HEK293 (cell line): ENCODE measurements around the gene SPECC1L.

Source experiments
- CTCF ChIA-PET: fragments of 350-600 bp; formaldehyde crosslinking; extraction: SDS; loops from one replicate; lab custom pipeline; 2021; ENCODE audit warnings: antibody characterized with exemption; lab: Yijun Ruan, JAX
- POLR2A ChIA-PET: fragments of 300-600 bp; formaldehyde crosslinking; extraction: SDS; loops from one replicate; lab custom pipeline; 2020; ENCODE audit warnings: antibody characterized with exemption, inconsistent platforms; lab: Yijun Ruan, JAX
- H3K27ac ChIP-seq: fragments of 200-500 bp; sonication (Bioruptor generic); 2 replicates; pipeline ENCODE4 v1.5.1; 2014; ENCODE audit warnings: low read depth, low read length, control low read depth, inconsistent platforms; ENCODE audit errors: extremely low read depth
- H3K36me3 ChIP-seq, 2 experiments: fragments of 200-500 bp in 1 of 2; sonication (Bioruptor generic) in 1 of 2; 1 replicate in 1 of 2; 2 replicates in 1 of 2; pipeline ENCODE4 v1.5.1; 2014 to 2017; ENCODE audit warnings: inconsistent platforms in 2 of 2, low read length in 2 of 2; ENCODE audit not compliant: control insufficient read depth in 2 of 2, insufficient read depth in 1 of 2
- H3K4me1 ChIP-seq: fragments of 200-500 bp; sonication (Bioruptor generic); 2 replicates; pipeline ENCODE4 v1.5.1; 2014; ENCODE audit warnings: mild to moderate bottlenecking, low read length, inconsistent platforms; ENCODE audit not compliant: control insufficient read depth, insufficient read depth
- H3K4me3 ChIP-seq: 2 replicates; pipeline ENCODE4 v1.5.1; 2011; ENCODE audit warnings: low read depth, mild to moderate bottlenecking, control low read depth, low read length, moderate library complexity
- H3K9me3 ChIP-seq: fragments of 200-500 bp; sonication (Bioruptor generic); 2 replicates; pipeline ENCODE4 v1.5.1; 2014; ENCODE audit warnings: low read depth, low read length, inconsistent platforms; ENCODE audit not compliant: control insufficient read depth, insufficient read depth
- KLF7 ChIP-seq: fragments of 450-650 bp; formaldehyde crosslinking; IDR thresholded peaks from 2 replicates; pipeline ENCODE4 v1.5.1; 2016; ENCODE audit warnings: missing biosample characterization, missing genetic modification characterization, borderline replicate concordance
- MEIS1 ChIP-seq: sonication (generic); formaldehyde crosslinking; IDR thresholded peaks from 2 replicates; pipeline ENCODE4 v1.8.1; 2022; ENCODE audit warnings: missing genetic modification reagents, mild to moderate bottlenecking, borderline replicate concordance
- SALL2 ChIP-seq: fragments of 450-650 bp; formaldehyde crosslinking; IDR thresholded peaks from 2 replicates; pipeline ENCODE4 v1.5.0; 2017; ENCODE audit warnings: missing biosample characterization, mild to moderate bottlenecking, missing genetic modification characterization, borderline replicate concordance
- ZBTB1 ChIP-seq: fragments of 450-650 bp; formaldehyde crosslinking; IDR thresholded peaks from 2 replicates; pipeline ENCODE4 v1.5.1; 2016; ENCODE audit warnings: missing biosample characterization, missing genetic modification characterization
- ZBTB26 ChIP-seq: fragments of 450-650 bp; formaldehyde crosslinking; optimal IDR thresholded peaks from 2 replicates; pipeline ENCODE3; 2016; ENCODE audit warnings: missing biosample characterization, mild to moderate bottlenecking, missing genetic modification characterization
- ZBTB8A ChIP-seq: fragments of 450-650 bp; formaldehyde crosslinking; IDR thresholded peaks from 2 replicates; pipeline ENCODE4 v1.5.1; 2016; ENCODE audit warnings: missing biosample characterization, missing genetic modification characterization
- ZFHX2 ChIP-seq: fragments of 450-650 bp; formaldehyde crosslinking; conservative IDR thresholded peaks from 2 replicates; pipeline ENCODE4 v1.5.1; 2016; ENCODE audit warnings: missing biosample characterization, missing genetic modification characterization
- ZNF202 ChIP-seq: fragments of 450-650 bp; formaldehyde crosslinking; IDR thresholded peaks from 2 replicates; pipeline ENCODE4 v1.5.1; 2016; ENCODE audit warnings: missing biosample characterization, missing genetic modification characterization, borderline replicate concordance
- ZNF266 ChIP-seq: fragments of 450-650 bp; formaldehyde crosslinking; IDR thresholded peaks from 2 replicates; pipeline ENCODE4 v1.5.1; 2016; ENCODE audit warnings: missing biosample characterization, missing genetic modification characterization, low read depth
- ZNF324 ChIP-seq: fragments of 450-650 bp; formaldehyde crosslinking; IDR thresholded peaks from 2 replicates; pipeline ENCODE4 v1.5.1; 2016; ENCODE audit warnings: missing biosample characterization, missing genetic modification characterization
- ZNF433 ChIP-seq: fragments of 450-650 bp; formaldehyde crosslinking; IDR thresholded peaks from 2 replicates; pipeline ENCODE4 v1.5.1; 2016; ENCODE audit warnings: missing biosample characterization, missing genetic modification characterization, low read depth
- ZNF560 ChIP-seq: fragments of 450-650 bp; formaldehyde crosslinking; IDR thresholded peaks from 2 replicates; pipeline ENCODE4 v1.5.1; 2017; ENCODE audit warnings: missing biosample characterization, missing genetic modification characterization, borderline replicate concordance
- ZNF600 ChIP-seq: fragments of 450-650 bp; formaldehyde crosslinking; IDR thresholded peaks from 2 replicates; pipeline ENCODE4 v1.5.1; 2016; ENCODE audit warnings: missing biosample characterization, missing genetic modification characterization
- ZNF626 ChIP-seq: fragments of 450-650 bp; sonication (Bioruptor Pico); formaldehyde crosslinking; IDR thresholded peaks from 2 replicates; pipeline ENCODE4 v1.5.1; 2018; ENCODE audit warnings: missing biosample characterization, missing genetic modification characterization, inconsistent platforms
- ZNF658 ChIP-seq: fragments of 450-650 bp; formaldehyde crosslinking; IDR thresholded peaks from 2 replicates; pipeline ENCODE4; 2016; ENCODE audit warnings: missing biosample characterization, missing genetic modification characterization
- ZNF670 ChIP-seq: fragments of 450-650 bp; formaldehyde crosslinking; IDR thresholded peaks from 2 replicates; pipeline ENCODE4 v1.5.1; 2016; ENCODE audit warnings: missing biosample characterization, missing genetic modification characterization, low read depth
- ZNF777 ChIP-seq: fragments of 450-650 bp; formaldehyde crosslinking; IDR thresholded peaks from 2 replicates; pipeline ENCODE4 v1.5.1; 2017; ENCODE audit warnings: missing biosample characterization, missing genetic modification characterization, borderline replicate concordance
- ZNF785 ChIP-seq: fragments of 450-650 bp; formaldehyde crosslinking; IDR thresholded peaks from 2 replicates; pipeline ENCODE4 v1.5.1; 2016; ENCODE audit warnings: missing biosample characterization, missing genetic modification characterization
- ZNF791 ChIP-seq: fragments of 450-650 bp; formaldehyde crosslinking; IDR thresholded peaks from 2 replicates; pipeline ENCODE4 v1.5.1; 2016; ENCODE audit warnings: missing biosample characterization, missing genetic modification characterization
- ZNF843 ChIP-seq: fragments of 450-650 bp; formaldehyde crosslinking; IDR thresholded peaks from 2 replicates; pipeline ENCODE4 v1.5.1; 2016; ENCODE audit warnings: missing biosample characterization, missing genetic modification characterization
- ZSCAN16 ChIP-seq: fragments of 450-650 bp; formaldehyde crosslinking; IDR thresholded peaks from 2 replicates; pipeline ENCODE4 v1.5.1; 2016; ENCODE audit warnings: missing biosample characterization, missing genetic modification characterization
- TF ChIP-seq, protein P1 (sequence below): fragments of 450-650 bp; formaldehyde crosslinking; IDR thresholded peaks from 2 replicates; pipeline ENCODE4; 2016; ENCODE audit warnings: missing biosample characterization, missing genetic modification characterization

The SPECC1L gene

DNA sequence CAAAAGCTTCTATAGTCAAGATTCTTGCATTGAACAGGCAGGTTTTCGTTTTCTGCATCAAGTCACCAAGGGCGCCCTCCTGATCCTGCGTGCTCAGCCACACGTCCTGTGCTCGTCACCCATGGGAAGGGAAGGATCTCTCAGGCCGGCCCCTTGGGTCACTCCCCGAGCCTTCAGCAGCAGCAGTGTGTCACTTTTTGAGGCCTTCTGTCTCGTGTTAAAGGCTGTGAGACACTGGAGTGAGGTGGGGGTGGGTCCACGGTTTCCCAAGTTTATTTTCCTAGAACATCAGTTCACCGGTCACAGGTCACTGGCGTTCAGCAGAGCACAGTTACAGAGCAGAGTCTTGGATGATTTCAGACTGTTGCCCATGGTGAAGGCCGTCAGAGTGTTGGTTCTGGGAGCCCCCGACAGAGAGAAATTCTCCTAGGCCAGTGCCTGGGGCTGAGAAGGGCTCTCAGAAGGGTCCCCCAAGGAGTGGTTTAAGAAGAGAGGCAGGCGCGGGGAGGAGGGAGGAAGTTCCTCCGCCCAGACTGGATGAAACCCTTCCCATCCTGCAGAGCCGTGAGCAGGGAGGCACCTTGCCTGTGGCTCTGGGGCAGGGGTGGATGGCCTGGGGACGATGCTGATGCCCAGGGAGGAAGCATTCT lies 143.2 kb downstream of the SPECC1L start:
- TF ChIP-seq KLF7 (tag by site-specific recombination) (no peak), ZNF324 (no peak), SALL2 (tag by site-specific recombination) (no peak), ZNF658 (tag by site-specific recombination) (no peak), ZNF433 (tag by site-specific recombination) (no peak), ZNF202 (no peak), ZNF670 (no peak), ZBTB26 (tag by site-specific recombination) (no peak), ZNF791 (tag by site-specific recombination) (no peak), ZBTB8A (no peak), ZSCAN16 (tag by site-specific recombination) (no peak), ZBTB1 (tag by site-specific recombination) (no peak), ZNF843 (tag by site-specific recombination) (no peak), ZNF785 (tag by site-specific recombination) (no peak), ZFHX2 (tag by site-specific recombination) (no peak), ZNF266 (no peak), ZNF560 (tag by site-specific recombination) (no peak), ZNF626 (tag by site-specific recombination) (no peak), ZNF777 (tag by site-specific recombination) (no peak)
- TF ChIP-seq, protein P1, sequence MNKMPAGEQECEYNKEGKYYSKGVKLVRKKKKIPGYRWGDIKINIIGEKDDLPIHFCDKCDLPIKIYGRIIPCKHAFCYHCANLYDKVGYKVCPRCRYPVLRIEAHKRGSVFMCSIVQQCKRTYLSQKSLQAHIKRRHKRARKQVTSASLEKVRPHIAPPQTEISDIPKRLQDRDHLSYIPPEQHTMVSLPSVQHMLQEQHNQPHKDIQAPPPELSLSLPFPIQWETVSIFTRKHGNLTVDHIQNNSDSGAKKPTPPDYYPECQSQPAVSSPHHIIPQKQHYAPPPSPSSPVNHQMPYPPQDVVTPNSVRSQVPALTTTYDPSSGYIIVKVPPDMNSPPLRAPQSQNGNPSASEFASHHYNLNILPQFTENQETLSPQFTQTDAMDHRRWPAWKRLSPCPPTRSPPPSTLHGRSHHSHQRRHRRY (tag by site-specific recombination) = no peak
- Histone ChIP-seq H3K36me3 (peaks cover 0 to 75% of the 10 kb centered on the region in 2 experiments; a peak in 2 of 3 replicates), H3K9me3 (no peaks in the 10 kb centered on the region), H3K27ac (no peak overlapping the region), H3K4me1 (no peaks in the 10 kb centered on the region), H3K4me3 (no peak overlapping the region)
- POLR2A ChIA-PET = no interaction called here
- CTCF ChIA-PET = interaction anchor here (0.7 kb wide), 2 partner anchors 110 to 125 kb away, joined by 3 read pairs; no protein-coding TSS in a partner anchor

GRCh38 chr22:24414523-24414922 lies 143.9 kb downstream of the SPECC1L start:
- H3K4me3 ChIP-seq = no peak overlapping the region
- POLR2A ChIA-PET = no interaction called here
- H3K36me3 ChIP-seq = peaks cover 0 to 75% of the 10 kb centered on the region in 2 experiments; a peak in 2 of 3 replicates
- no peaks in the 10 kb centered on the region for H3K4me1 ChIP-seq
- TF ChIP-seq ZNF266 (no peak), ZNF600 (peak; percentile 68; the same call in 1 of the 2 replicates), MEIS1 (CRISPR knock-in tag) (no peak)
- TF ChIP-seq, all 188 proteins: peak for 1
- no peaks in the 10 kb centered on the region for H3K9me3 ChIP-seq
- no peak overlapping the region for H3K27ac ChIP-seq
- CTCF ChIA-PET = interaction anchor here (0.7 kb wide), 1 partner anchor 110 kb away, joined by 3 read pairs; no protein-coding TSS in a partner anchor
